Measurements from ENCODE around the gene ATF6. TPM values are rescaled to one million over a fixed set of nuclear protein-coding genes. Genes with fewer than 3 reads are reported as not detected.

Gene ATF6
- total and polyA plus RNA-seq, 2 donors (not counting 1 experiment from before 2014, with no cell fraction given): 5.7 to 26.6 TPM

DNA sequence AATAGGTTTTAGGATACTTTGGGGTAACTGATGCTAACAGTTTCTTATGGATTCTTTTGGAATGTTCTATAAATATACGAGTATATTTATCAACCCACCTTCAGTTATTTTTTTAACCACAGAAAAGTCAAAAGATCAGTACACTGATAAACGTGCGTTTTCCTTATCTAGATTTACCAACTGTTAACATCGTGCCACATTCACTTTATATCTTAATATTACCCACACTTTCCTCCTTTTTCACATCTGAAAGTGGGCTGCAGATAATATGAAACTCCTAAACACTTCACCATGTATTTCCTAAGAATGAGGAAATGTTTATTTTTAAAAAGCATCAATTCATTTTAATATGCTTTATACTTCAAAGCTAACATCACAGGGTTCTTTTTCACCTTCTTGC lies 7.7 kb downstream of the ATF6 start:
- Histone ChIP-seq H3K4me1 (ENCODE audit: control insufficient read depth in 2 of 2, insufficient read depth in 2 of 2, low read length in 2 of 2) (peaks cover 45 to 54% of the 10 kb centered on the region in 2 donors), H3K36me3 (replicated peaks in 1 of 2; ENCODE audit: control extremely low read depth in 1 of 2, control insufficient read depth in 1 of 2, extremely low read depth in 1 of 2, insufficient read depth in 2 of 2, low read length in 1 of 2) (peaks cover 0 to 9% of the 10 kb centered on the region in 2 experiments), H3K9me3 (ENCODE audit: control extremely low read depth in 1 of 3, control insufficient read depth in 2 of 3, insufficient read depth in 1 of 3, low read length in 2 of 3) (no peaks in the 10 kb centered on the region), H3K79me2 (ENCODE audit: control insufficient read depth, insufficient read depth, low read length) (peaks cover 82% of the 10 kb centered on the region), H4K20me1 (ENCODE audit: control insufficient read depth, insufficient read depth, low read length, poor library complexity, severe bottlenecking) (peaks cover 26% of the 10 kb centered on the region), H3K27ac (ENCODE audit: low read length in 2 of 2) (no peak overlapping the region), H3K9ac (ENCODE audit: low read length) (no peak overlapping the region), H2AFZ (ENCODE audit: insufficient read depth, low read depth, low read length, poor library complexity, severe bottlenecking) (no peak overlapping the region), H3K4me2 (replicated peaks; ENCODE audit: low read depth, low read length, poor library complexity, severe bottlenecking) (no peak overlapping the region), H3K4me3 (ENCODE audit: control extremely low read depth in 1 of 5, extremely low read depth in 1 of 5, insufficient read depth in 1 of 5, low read depth in 2 of 5, low read length in 4 of 5) (no peak overlapping the region), H3K27me3 (replicated peaks in 1 of 4; ENCODE audit: control extremely low read depth in 1 of 4, control insufficient read depth in 3 of 4, insufficient read depth in 4 of 4, low read length in 3 of 4) (no peaks in the 10 kb centered on the region)
- CTCF ChIA-PET: interaction anchor here (0.7 kb wide), 1 partner anchor 18 kb away, joined by 4 read pairs; no protein-coding TSS in a partner anchor
- POLR2A ChIA-PET: no interaction called here
- H3K27ac Mint-ChIP-seq: no peak overlapping the region
- H3K4me3 Mint-ChIP-seq: no peak overlapping the region
- H3K9me3 Mint-ChIP-seq (ENCODE audit: insufficient read depth): no peaks in the 10 kb centered on the region
- no peaks in the 10 kb centered on the region for H3K27me3 Mint-ChIP-seq
- peaks cover 19% of the 10 kb centered on the region for H3K4me1 Mint-ChIP-seq
- DNase-seq (no peak), ATAC-seq (ENCODE audit: low read depth) (no peak)
- intact Hi-C loops (cut with micrococcal nuclease): no loop called here
- TF ChIP-seq CTCF (IDR thresholded peaks at IDR 0.05) (no peak), EZH2 (IDR thresholded peaks at IDR 0.05; ENCODE audit: borderline replicate concordance, insufficient read depth, low read depth, low read length, poor library complexity, severe bottlenecking) (no peak)
- WGBS (ENCODE audit: insufficient coverage): 58% methylated on average over 2 of the region's 4 CpGs

DNA sequence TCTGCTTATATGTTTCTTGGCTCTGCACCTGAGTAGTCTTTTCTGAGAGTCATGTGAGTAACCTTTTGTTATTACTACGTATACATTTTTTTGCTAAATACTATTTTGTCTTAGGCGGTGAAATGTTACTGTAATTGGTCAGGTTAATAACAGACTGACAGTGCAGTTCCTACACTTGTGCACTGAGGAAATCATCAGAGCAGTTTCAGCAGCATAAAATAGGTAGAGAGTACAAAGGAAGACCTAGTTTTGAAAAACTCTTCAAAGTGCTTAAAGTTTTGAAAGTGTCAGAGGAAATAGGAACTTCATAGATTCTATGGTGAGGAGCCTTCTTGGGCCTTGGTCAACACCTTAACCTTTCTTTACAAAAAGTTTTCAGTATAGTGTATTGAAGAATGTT lies 11.1 kb downstream of the ATF6 start:
- H3K4me3 ChIP-seq (ENCODE audit: control extremely low read depth in 1 of 5, extremely low read depth in 1 of 5, insufficient read depth in 1 of 5, low read depth in 2 of 5, low read length in 4 of 5): no peak overlapping the region
- ChIA-PET POLR2A (no interaction called here), CTCF (no interaction called here)
- WGBS (ENCODE audit: insufficient coverage): no CpG with 5 or more reads among the region's 2 CpGs
- H3K79me2 ChIP-seq (ENCODE audit: control insufficient read depth, insufficient read depth, low read length): peaks cover 68% of the 10 kb centered on the region
- DNase-seq: no peak
- Mint-ChIP-seq H3K4me1 (peaks cover 5% of the 10 kb centered on the region), H3K4me3 (no peak overlapping the region), H3K27me3 (no peaks in the 10 kb centered on the region), H3K9me3 (ENCODE audit: insufficient read depth) (no peaks in the 10 kb centered on the region), H3K27ac (no peak overlapping the region)
- no peak for ATAC-seq (ENCODE audit: low read depth)
- intact Hi-C loops (cut with micrococcal nuclease): no loop called here
- TF ChIP-seq EZH2 (IDR thresholded peaks at IDR 0.05; ENCODE audit: borderline replicate concordance, insufficient read depth, low read depth, low read length, poor library complexity, severe bottlenecking): no peak
- TF ChIP-seq CTCF (IDR thresholded peaks at IDR 0.05): no peak
- H3K9ac ChIP-seq (ENCODE audit: low read length): no peak overlapping the region
- peaks cover 5% of the 10 kb centered on the region for H4K20me1 ChIP-seq (ENCODE audit: control insufficient read depth, insufficient read depth, low read length, poor library complexity, severe bottlenecking)
- no peaks in the 10 kb centered on the region for H3K27me3 ChIP-seq (replicated peaks in 1 of 4; ENCODE audit: control extremely low read depth in 1 of 4, control insufficient read depth in 3 of 4, insufficient read depth in 4 of 4, low read length in 3 of 4)
- no peaks in the 10 kb centered on the region for H3K9me3 ChIP-seq (ENCODE audit: control extremely low read depth in 1 of 3, control insufficient read depth in 2 of 3, insufficient read depth in 1 of 3, low read length in 2 of 3)
- peak overlapping the region; percentile 10 for H3K4me2 ChIP-seq (replicated peaks; ENCODE audit: low read depth, low read length, poor library complexity, severe bottlenecking)
- H3K36me3 ChIP-seq (replicated peaks in 1 of 2; ENCODE audit: control extremely low read depth in 1 of 2, control insufficient read depth in 1 of 2, extremely low read depth in 1 of 2, insufficient read depth in 2 of 2, low read length in 1 of 2): peaks cover 2 to 21% of the 10 kb centered on the region in 2 experiments
- H3K4me1 ChIP-seq (ENCODE audit: control insufficient read depth in 2 of 2, insufficient read depth in 2 of 2, low read length in 2 of 2): peaks cover 38 to 42% of the 10 kb centered on the region in 2 donors
- H2AFZ ChIP-seq (ENCODE audit: insufficient read depth, low read depth, low read length, poor library complexity, severe bottlenecking): no peak overlapping the region
- peak overlapping the region in 1 of 2 donors; percentile 32 for H3K27ac ChIP-seq (ENCODE audit: low read length in 2 of 2)
